HG03521 (cell line): ENCODE measurements around the gene FBXO31.
"Not testable (repeated sequence)": the region's sequence is repeated elsewhere in the genome, so short reads cannot be mapped to it uniquely, and the experiment has no call there.

Source experiments
- ATAC-seq: cut with Tn5 transposase; IDR thresholded peaks from one replicate; pipeline ENCODE4 v1.9.1; 2021; ENCODE audit warnings: mild to moderate bottlenecking, moderate library complexity; ENCODE audit not compliant: unreplicated experiment

FBXO31 gene

GRCh38 chr16:87411375-87412271 is 28.0 kb upstream of the FBXO31 start:
- ATAC-seq: no peak

- ATAC-seq: no peak
Observed at GRCh38 chr16:87410968-87411367, 27.4 kb upstream of the FBXO31 start.

GRCh38 chr16:87410530-87410929 is 27.0 kb upstream of the FBXO31 start:
- ATAC-seq: no peak

GRCh38 chr16:87409781-87410180 is 26.2 kb upstream of the FBXO31 start:
- ATAC-seq: no peak

- no peak for ATAC-seq
Observed at GRCh38 chr16:87409153-87409552, 25.6 kb upstream of the FBXO31 start.

GRCh38 chr16:87407511-87408112 is 24.0 kb upstream of the FBXO31 start:
- ATAC-seq: no peak

GRCh38 chr16:87406495-87407088 is 23.0 kb upstream of the FBXO31 start:
- ATAC-seq: no peak

GRCh38 chr16:87404764-87405625 is 21.4 kb upstream of the FBXO31 start:
- no peak for ATAC-seq

- ATAC-seq: no peak
Observed at GRCh38 chr16:87395181-87395842, 11.7 kb upstream of the FBXO31 start.

GRCh38 chr16:87393680-87394055 is 10.1 kb upstream of the FBXO31 start:
- ATAC-seq: no peak

GRCh38 chr16:87392821-87393679 is 9.5 kb upstream of the FBXO31 start:
- ATAC-seq: no peak

- ATAC-seq: peak; percentile 67
Observed at GRCh38 chr16:87391950-87392820, 8.6 kb upstream of the FBXO31 start, which contains the start of gene MAP1LC3B. TSS of gene MAP1LC3B (plus strand) at chr16:87392336. CDS start at chr16:87392428, 92 bp downstream.

- ATAC-seq: no peak
Observed at GRCh38 chr16:87391324-87391949, 7.9 kb upstream of the FBXO31 start.

GRCh38 chr16:87390641-87391323 is 7.2 kb upstream of the FBXO31 start:
- no peak for ATAC-seq

GRCh38 chr16:87389914-87390313 is 6.3 kb upstream of the FBXO31 start:
- ATAC-seq: not testable (repeated sequence)

GRCh38 chr16:87389245-87389644 is 5.7 kb upstream of the FBXO31 start:
- ATAC-seq: no peak

GRCh38 chr16:87388818-87389134 is 5.2 kb upstream of the FBXO31 start:
- ATAC-seq: no peak
